ENCODE results near the gene PIP5K1C.

DNA sequence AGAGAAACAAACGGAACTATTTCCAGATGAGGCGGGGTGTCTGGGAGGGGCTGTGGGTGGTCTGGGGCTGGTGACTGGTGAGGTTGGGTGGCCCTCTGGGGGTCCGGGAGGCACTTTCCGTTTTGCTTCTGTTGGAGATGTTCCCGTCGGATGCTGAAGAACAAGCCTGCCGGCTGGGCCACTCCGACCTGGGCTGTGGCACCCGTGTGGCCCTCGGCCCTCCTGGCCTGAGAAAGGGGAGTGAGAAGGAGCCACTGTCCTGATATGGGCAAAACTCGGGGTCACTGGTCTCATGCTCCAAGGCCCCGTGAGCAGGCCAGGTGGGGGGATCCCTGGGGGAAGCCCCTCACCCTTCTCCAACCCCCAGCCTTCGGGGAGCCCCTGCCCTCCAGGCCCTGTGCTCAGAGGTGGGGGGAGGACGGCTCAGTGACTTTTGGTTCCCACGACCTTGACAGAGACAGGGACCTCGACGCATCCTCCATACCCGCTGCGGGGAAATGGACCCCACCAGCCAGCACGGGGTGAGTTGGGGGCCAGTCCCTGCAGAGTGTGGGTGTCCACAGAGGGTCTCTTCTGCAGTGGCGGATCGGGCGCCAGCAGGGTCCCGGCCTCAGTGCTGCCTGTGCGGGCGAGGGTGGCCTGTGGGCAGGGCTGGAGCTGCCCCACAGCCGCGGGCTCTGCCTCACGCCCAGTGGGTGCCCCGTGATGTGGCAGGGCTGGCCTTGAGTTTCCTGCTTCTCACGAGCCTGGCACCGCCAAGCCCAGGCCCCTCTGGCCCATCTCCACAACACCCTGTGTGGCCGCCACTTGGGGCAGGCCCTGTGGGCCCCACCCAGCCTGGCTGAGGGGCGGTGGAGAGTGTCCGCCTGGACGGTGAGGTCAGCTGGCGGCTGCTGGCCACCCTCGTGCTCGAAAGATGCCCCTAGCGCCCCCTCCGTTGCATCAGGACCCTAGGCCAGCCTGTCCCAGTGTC, 89.2 kb downstream of the PIP5K1C start:
- TF ChIP-seq, protein P1, sequence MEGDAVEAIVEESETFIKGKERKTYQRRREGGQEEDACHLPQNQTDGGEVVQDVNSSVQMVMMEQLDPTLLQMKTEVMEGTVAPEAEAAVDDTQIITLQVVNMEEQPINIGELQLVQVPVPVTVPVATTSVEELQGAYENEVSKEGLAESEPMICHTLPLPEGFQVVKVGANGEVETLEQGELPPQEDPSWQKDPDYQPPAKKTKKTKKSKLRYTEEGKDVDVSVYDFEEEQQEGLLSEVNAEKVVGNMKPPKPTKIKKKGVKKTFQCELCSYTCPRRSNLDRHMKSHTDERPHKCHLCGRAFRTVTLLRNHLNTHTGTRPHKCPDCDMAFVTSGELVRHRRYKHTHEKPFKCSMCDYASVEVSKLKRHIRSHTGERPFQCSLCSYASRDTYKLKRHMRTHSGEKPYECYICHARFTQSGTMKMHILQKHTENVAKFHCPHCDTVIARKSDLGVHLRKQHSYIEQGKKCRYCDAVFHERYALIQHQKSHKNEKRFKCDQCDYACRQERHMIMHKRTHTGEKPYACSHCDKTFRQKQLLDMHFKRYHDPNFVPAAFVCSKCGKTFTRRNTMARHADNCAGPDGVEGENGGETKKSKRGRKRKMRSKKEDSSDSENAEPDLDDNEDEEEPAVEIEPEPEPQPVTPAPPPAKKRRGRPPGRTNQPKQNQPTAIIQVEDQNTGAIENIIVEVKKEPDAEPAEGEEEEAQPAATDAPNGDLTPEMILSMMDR (conservative IDR thresholded peaks at IDR 0.05): no peak
- no peak for TF ChIP-seq EZH2 (IDR thresholded peaks at IDR 0.05; ENCODE audit: low read depth)
